Progenitor cell of endocrine pancreas (in vitro differentiated cells): Measurements from ENCODE around the gene POFUT2. TPM values are rescaled to one million over a fixed set of nuclear protein-coding genes. Genes with fewer than 3 reads are reported as not detected.

Experiments used
- DNase-seq: peaks from one replicate; pipeline ENCODE4 v3.0.0; 2021; ENCODE audit warnings: low spot score; ENCODE audit not compliant: unreplicated experiment
- H3K27ac Mint-ChIP-seq: 2 replicates; pipeline ENCODE4 v1.8.0; 2021; ENCODE audit warnings: mild to moderate bottlenecking, moderate library complexity, mixed read lengths
- H3K27me3 Mint-ChIP-seq: 2 replicates; pipeline ENCODE4 v1.8.0; 2021; ENCODE audit warnings: mixed read lengths
- H3K36me3 Mint-ChIP-seq: 2 replicates; pipeline ENCODE4 v1.8.0; 2022; ENCODE audit warnings: mixed read lengths; ENCODE audit not compliant: insufficient read depth
- H3K4me1 Mint-ChIP-seq: 2 replicates; pipeline ENCODE4 v1.8.0; 2021; ENCODE audit warnings: low read depth, mixed read lengths
- H3K4me3 Mint-ChIP-seq: 2 replicates; pipeline ENCODE4 v1.8.0; 2021; ENCODE audit warnings: low read depth, mild to moderate bottlenecking, moderate library complexity, mixed read lengths
- H3K9me3 Mint-ChIP-seq: 2 replicates; pipeline ENCODE4 v1.8.0; 2021; ENCODE audit warnings: low read depth, mixed read lengths
- CTCF ChIP-seq: fragments of 200-600 bp; sonication (generic); IDR thresholded peaks from one replicate; pipeline ENCODE4 v1.5.0; 2021; ENCODE audit warnings: antibody characterized with exemption, mild to moderate bottlenecking; ENCODE audit not compliant: unreplicated experiment
- total RNA-seq: library from RNA; stranded (reverse); gene quantifications from 2 replicates; pipeline ENCODE4 v1.2.1, GENCODE V29; 2021

POFUT2 gene
- total RNA-seq, 1 donor from 2014 or later = 47.8 TPM

GRCh38 chr21:45290948-45291612, 3.4 kb upstream of the POFUT2 start:
- DNase-seq = peak; percentile 5
- Mint-ChIP-seq H3K27ac (no peak overlapping the region), H3K36me3 (peaks cover 9% of the 10 kb centered on the region), H3K27me3 (no peaks in the 10 kb centered on the region), H3K4me3 (no peak overlapping the region), H3K9me3 (no peaks in the 10 kb centered on the region), H3K4me1 (peaks cover 30% of the 10 kb centered on the region)
- TF ChIP-seq CTCF = no peak

- H3K9me3 Mint-ChIP-seq = no peaks in the 10 kb centered on the region
- peak overlapping the region; percentile 81 for H3K27ac Mint-ChIP-seq
- DNase-seq = peak; percentile 6
- peaks cover 22% of the 10 kb centered on the region for H3K4me1 Mint-ChIP-seq
- H3K36me3 Mint-ChIP-seq = peaks cover 14% of the 10 kb centered on the region
- peak overlapping the region; percentile 62 for H3K4me3 Mint-ChIP-seq
- TF ChIP-seq CTCF = peak; percentile 31
- no peaks in the 10 kb centered on the region for H3K27me3 Mint-ChIP-seq
Observed at GRCh38 chr21:45289655-45290515, 2.2 kb upstream of the POFUT2 start.

- no peaks in the 10 kb centered on the region for H3K9me3 Mint-ChIP-seq
- TF ChIP-seq CTCF = no peak
- peak overlapping the region; percentile 60 for H3K4me3 Mint-ChIP-seq
- no peak for DNase-seq
- peaks cover 16% of the 10 kb centered on the region for H3K4me1 Mint-ChIP-seq
- no peak overlapping the region for H3K27ac Mint-ChIP-seq
- no peaks in the 10 kb centered on the region for H3K27me3 Mint-ChIP-seq
- H3K36me3 Mint-ChIP-seq = peaks cover 14% of the 10 kb centered on the region
Observed at GRCh38 chr21:45289134-45289533, 1.4 kb upstream of the POFUT2 start.

GRCh38 chr21:45288441-45288841, 746 bp upstream of the POFUT2 start:
- no peaks in the 10 kb centered on the region for H3K9me3 Mint-ChIP-seq
- no peak for TF ChIP-seq CTCF
- peak; percentile 19 for DNase-seq
- peaks cover 16% of the 10 kb centered on the region for H3K4me1 Mint-ChIP-seq
- H3K4me3 Mint-ChIP-seq = peak overlapping the region; percentile 60
- H3K27me3 Mint-ChIP-seq = no peaks in the 10 kb centered on the region
- peaks cover 14% of the 10 kb centered on the region for H3K36me3 Mint-ChIP-seq
- H3K27ac Mint-ChIP-seq = no peak overlapping the region

- H3K4me1 Mint-ChIP-seq = peaks cover 5% of the 10 kb centered on the region
- no peaks in the 10 kb centered on the region for H3K27me3 Mint-ChIP-seq
- no peaks in the 10 kb centered on the region for H3K9me3 Mint-ChIP-seq
- no peak for DNase-seq
- peaks cover 14% of the 10 kb centered on the region for H3K36me3 Mint-ChIP-seq
- TF ChIP-seq CTCF = no peak
- H3K27ac Mint-ChIP-seq = peak overlapping the region; percentile 29
- H3K4me3 Mint-ChIP-seq = peak overlapping the region; percentile 79
Observed at GRCh38 chr21:45286671-45287437, 841 bp downstream of the POFUT2 start.
